Fibroblast of mammary gland (primary cell): ENCODE results near the gene TUBA3C.

Experiments
- DNase-seq: peaks from one replicate; pipeline ENCODE4 v3.0.0-alpha.2; 2010; ENCODE audit warnings: low read depth
- H3K4me3 ChIP-seq: 2 replicates; pipeline ENCODE4 v1.5.1; 2011; ENCODE audit warnings: low read depth, mild to moderate bottlenecking, low read length, moderate library complexity; ENCODE audit not compliant: control insufficient read depth
- TF ChIP-seq, protein P1 (sequence below): conservative IDR thresholded peaks from 2 replicates; pipeline ENCODE4 v1.5.1; 2011; ENCODE audit warnings: low read depth, low read length, inconsistent platforms; ENCODE audit not compliant: control insufficient read depth, insufficient read depth

TUBA3C gene

GRCh38 chr13:19155321-19155861, 26.2 kb downstream of the TUBA3C start:
- no peak for DNase-seq
- TF ChIP-seq, protein P1, sequence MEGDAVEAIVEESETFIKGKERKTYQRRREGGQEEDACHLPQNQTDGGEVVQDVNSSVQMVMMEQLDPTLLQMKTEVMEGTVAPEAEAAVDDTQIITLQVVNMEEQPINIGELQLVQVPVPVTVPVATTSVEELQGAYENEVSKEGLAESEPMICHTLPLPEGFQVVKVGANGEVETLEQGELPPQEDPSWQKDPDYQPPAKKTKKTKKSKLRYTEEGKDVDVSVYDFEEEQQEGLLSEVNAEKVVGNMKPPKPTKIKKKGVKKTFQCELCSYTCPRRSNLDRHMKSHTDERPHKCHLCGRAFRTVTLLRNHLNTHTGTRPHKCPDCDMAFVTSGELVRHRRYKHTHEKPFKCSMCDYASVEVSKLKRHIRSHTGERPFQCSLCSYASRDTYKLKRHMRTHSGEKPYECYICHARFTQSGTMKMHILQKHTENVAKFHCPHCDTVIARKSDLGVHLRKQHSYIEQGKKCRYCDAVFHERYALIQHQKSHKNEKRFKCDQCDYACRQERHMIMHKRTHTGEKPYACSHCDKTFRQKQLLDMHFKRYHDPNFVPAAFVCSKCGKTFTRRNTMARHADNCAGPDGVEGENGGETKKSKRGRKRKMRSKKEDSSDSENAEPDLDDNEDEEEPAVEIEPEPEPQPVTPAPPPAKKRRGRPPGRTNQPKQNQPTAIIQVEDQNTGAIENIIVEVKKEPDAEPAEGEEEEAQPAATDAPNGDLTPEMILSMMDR: no peak
- H3K4me3 ChIP-seq: no peak overlapping the region

GRCh38 chr13:19154843-19155242, 26.8 kb downstream of the TUBA3C start:
- TF ChIP-seq, protein P1: no peak

GRCh38 chr13:19153782-19154450, 27.7 kb downstream of the TUBA3C start:
- H3K4me3 ChIP-seq: no peak overlapping the region
- DNase-seq: no peak
- TF ChIP-seq, protein P1: no peak

More at GRCh38 chr13:19154843-19155242, 26.8 kb downstream of the TUBA3C start:
- no peak for DNase-seq
- no peak overlapping the region for H3K4me3 ChIP-seq

- DNase-seq: no peak
- TF ChIP-seq, protein P1: no peak
- no peak overlapping the region for H3K4me3 ChIP-seq
These were observed 29.2 kb downstream of the TUBA3C start for GRCh38 chr13:19152403-19152802.

DNA sequence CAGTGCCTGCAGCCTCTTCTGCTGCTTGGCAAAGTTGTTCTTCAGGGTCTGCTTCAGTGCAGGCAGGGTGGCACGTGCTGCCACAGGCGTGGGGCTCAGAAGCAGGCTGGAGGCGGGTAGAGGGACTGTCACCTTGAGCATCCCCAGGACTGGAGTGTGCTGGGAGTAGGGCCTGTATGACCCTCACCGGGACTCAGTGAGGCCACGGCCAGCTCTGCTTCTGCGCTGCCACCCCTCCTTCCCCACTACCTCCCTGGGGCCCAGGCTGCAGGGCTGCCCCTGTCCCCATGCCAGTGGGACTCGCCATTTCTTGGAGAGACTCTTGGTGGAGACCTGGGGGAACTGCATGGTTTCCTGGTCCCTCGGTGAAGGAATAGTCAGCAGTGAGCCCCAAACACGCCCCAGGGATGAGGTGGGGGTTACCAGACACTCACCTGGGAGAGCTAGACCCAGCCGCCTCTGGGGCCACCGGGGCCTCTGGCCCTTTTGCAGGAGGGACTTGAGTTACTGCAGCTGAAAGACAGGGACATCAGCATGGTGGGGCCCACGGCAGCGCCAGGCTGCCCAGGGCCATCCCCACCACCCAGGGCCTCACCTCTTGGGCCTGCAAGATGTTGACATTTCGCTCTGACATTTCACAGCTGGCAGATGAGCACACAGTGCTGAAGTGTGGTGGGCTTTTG, 29.9 kb downstream of the TUBA3C start:
- H3K4me3 ChIP-seq: no peak overlapping the region
- no peak for DNase-seq
- TF ChIP-seq, protein P1: no peak

- no peak overlapping the region for H3K4me3 ChIP-seq
- TF ChIP-seq, protein P1: no peak
- no peak for DNase-seq
These were observed 30.9 kb downstream of the TUBA3C start for GRCh38 chr13:19150712-19151228.
